ENCODE data around the gene CHSY3.

CHSY3 gene

GRCh38 chr5:129951039-129951438 lies 46.8 kb downstream of the CHSY3 start:
- no peak for DNase-seq

- no peak for DNase-seq
These were observed 54.3 kb downstream of the CHSY3 start for GRCh38 chr5:129958581-129958980.

- no peak for DNase-seq
These were observed 56.6 kb downstream of the CHSY3 start for GRCh38 chr5:129960831-129961230.

- DNase-seq, result no peak
These were observed 58.2 kb downstream of the CHSY3 start for GRCh38 chr5:129962506-129962905.

- no peak for DNase-seq
These were observed 59.1 kb downstream of the CHSY3 start for GRCh38 chr5:129963359-129963758.

GRCh38 chr5:129966071-129966470 lies 61.8 kb downstream of the CHSY3 start:
- DNase-seq, result no peak

- no peak for DNase-seq
These were observed 67.4 kb downstream of the CHSY3 start for GRCh38 chr5:129971714-129972113.

- DNase-seq, result no peak
These were observed 68.3 kb downstream of the CHSY3 start for GRCh38 chr5:129972465-129973141.

- no peak for DNase-seq
These were observed 69.6 kb downstream of the CHSY3 start for GRCh38 chr5:129973716-129974426.

GRCh38 chr5:129977810-129978209 lies 73.5 kb downstream of the CHSY3 start:
- no peak for DNase-seq

- DNase-seq, result no peak
These were observed 74.0 kb downstream of the CHSY3 start for GRCh38 chr5:129978270-129978669.

- DNase-seq, result no peak
These were observed 84.2 kb downstream of the CHSY3 start for GRCh38 chr5:129988453-129988852.

- no peak for DNase-seq
These were observed 87.5 kb downstream of the CHSY3 start for GRCh38 chr5:129991780-129992179.

GRCh38 chr5:129996896-129997295 lies 92.6 kb downstream of the CHSY3 start:
- DNase-seq, result no peak

- DNase-seq, result no peak
These were observed 96.2 kb downstream of the CHSY3 start for GRCh38 chr5:130000460-130000859.

- DNase-seq, result no peak
These were observed 97.9 kb downstream of the CHSY3 start for GRCh38 chr5:130002183-130002582.

GRCh38 chr5:130002876-130003275 lies 98.6 kb downstream of the CHSY3 start:
- DNase-seq, result no peak

GRCh38 chr5:130011986-130012385 lies 107.7 kb downstream of the CHSY3 start:
- no peak for DNase-seq

GRCh38 chr5:130017173-130017572 lies 112.9 kb downstream of the CHSY3 start:
- DNase-seq, result no peak

- no peak for DNase-seq
These were observed 114.4 kb downstream of the CHSY3 start for GRCh38 chr5:130018641-130019040.

GRCh38 chr5:130021000-130021399 lies 116.7 kb downstream of the CHSY3 start:
- DNase-seq, result no peak

GRCh38 chr5:130021876-130022275 lies 117.6 kb downstream of the CHSY3 start:
- DNase-seq, result no peak

- DNase-seq, result no peak
These were observed 119.3 kb downstream of the CHSY3 start for GRCh38 chr5:130023604-130024003.

- DNase-seq, result no peak
These were observed 119.7 kb downstream of the CHSY3 start for GRCh38 chr5:130024006-130024405.

GRCh38 chr5:130025511-130025910 lies 121.2 kb downstream of the CHSY3 start:
- DNase-seq, result no peak

Measured in DMS79 (cell line).